HCT116 (cell line): ENCODE results near the gene RPL10A. TPM values are rescaled to one million over a fixed set of nuclear protein-coding genes. Genes with fewer than 3 reads are reported as not detected.

ENCODE experiments used
- ATAC-seq: fragments of 200-7000 bp; cut with Tn5 transposase; 2 replicates; pipeline ENCODE4 v1.9.1; 2020; ENCODE audit warnings: mild to moderate bottlenecking, moderate library complexity
- BruUV-seq: library from RNA; stranded (reverse); fragments of 400-500 nt; replicated peaks from 2 replicates; lab custom pipeline; 2021; lab: Mats Ljungman, UMichigan
- CTCF ChIA-PET: fragments of 300-600 bp; sonication (Branson Sonifier 250); formaldehyde crosslinking; loops from one replicate; lab custom pipeline; 2021; ENCODE audit warnings: antibody characterized with exemption; lab: Charles Lee
- POLR2A ChIA-PET: fragments of 300-600, 350-600 bp; sonication (Branson Sonifier 250); formaldehyde crosslinking; loops from one replicate; lab custom pipeline; 2021; ENCODE audit warnings: antibody characterized with exemption; lab: Charles Lee
- RAD21 ChIA-PET, 2 experiments: fragments of 300-600 bp; sonication (Branson Sonifier 250); formaldehyde crosslinking; loops; one replicate each; lab custom pipeline; 2023; ENCODE audit warnings: low total read pairs in 2 of 2; ENCODE audit not compliant: uncharacterized antibody in 2 of 2, unreplicated experiment in 2 of 2, low non-redundant PET in 1 of 2; lab: Charles Lee
- DNase-seq: peaks from one replicate; pipeline ENCODE4 v3.0.0-alpha.2; 2010; ENCODE audit warnings: low read depth, low spot score
- H2AFZ ChIP-seq: fragments of 200-600 bp; shearing (Covaris generic), sonication (generic); 2 replicates; pipeline ENCODE4 v1.6.1; 2017; ENCODE audit warnings: low read depth, mixed run types, mixed read lengths, antibody characterized with exemption, low read length; ENCODE audit not compliant: poor library complexity, severe bottlenecking
- H3K27ac ChIP-seq: 2 replicates; pipeline ENCODE4 v1.5.1; 2012; ENCODE audit warnings: low read depth, low read length
- H3K27me3 ChIP-seq: fragments of 200-600 bp; sonication (generic); 2 replicates; pipeline ENCODE4 v1.6.1; 2016; ENCODE audit warnings: mixed run types, low read length, mixed read lengths; ENCODE audit not compliant: insufficient read depth
- H3K36me3 ChIP-seq, 2 experiments: fragments of 200-500 bp in 1 of 2; fragments of 200-600 bp in 1 of 2; sonication (Bioruptor generic) in 1 of 2; sonication (generic) in 1 of 2; 2 replicates each; pipeline versions ENCODE4 v1.5.1 to v1.6.1; 2014 to 2016; ENCODE audit warnings: low read length in 2 of 2, inconsistent platforms in 1 of 2, mixed read lengths in 1 of 2, mixed run types in 1 of 2; ENCODE audit not compliant: insufficient read depth in 2 of 2, control insufficient read depth in 1 of 2
- H3K4me1 ChIP-seq, 2 experiments: fragments of 200-600 bp in 1 of 2; sonication (generic) in 1 of 2; 2 replicates each; pipeline versions ENCODE4 v1.5.1 to v1.6.1; 2012 to 2017; ENCODE audit warnings: low read length in 2 of 2, inconsistent platforms in 1 of 2, mild to moderate bottlenecking in 1 of 2, mixed read lengths in 1 of 2, mixed run types in 1 of 2, moderate library complexity in 1 of 2; ENCODE audit not compliant: insufficient read depth in 2 of 2, control insufficient read depth in 1 of 2
- H3K4me2 ChIP-seq: fragments of 200-600 bp; sonication (generic); 2 replicates; pipeline ENCODE4 v1.6.1; 2017; ENCODE audit warnings: mixed run types, low read length, mixed read lengths
- H3K4me3 ChIP-seq, 2 experiments: fragments of 200-600 bp in 1 of 2; sonication (generic) in 1 of 2; replicated peaks in 1 of 2; 2 replicates each; pipeline ENCODE4 v1.5.1; 2011 to 2016; ENCODE audit warnings: low read length in 2 of 2, control low read depth in 1 of 2, low read depth in 1 of 2, mild to moderate bottlenecking in 1 of 2, mixed read lengths in 1 of 2, mixed run types in 1 of 2
- H3K79me2 ChIP-seq: fragments of 200-600 bp; sonication (generic); 2 replicates; pipeline ENCODE4 v1.6.1; 2017; ENCODE audit warnings: mild to moderate bottlenecking, mixed run types, low read length, moderate library complexity, mixed read lengths; ENCODE audit not compliant: insufficient read depth
- H3K9ac ChIP-seq: fragments of 200-600 bp; sonication (generic); 2 replicates; pipeline ENCODE4 v1.6.1; 2016; ENCODE audit warnings: low read length, mixed read lengths
- H3K9me2 ChIP-seq: fragments of 200-600 bp; sonication (generic), shearing (Covaris generic); 2 replicates; pipeline ENCODE4 v1.6.1; 2017; ENCODE audit warnings: mixed run types, mild to moderate bottlenecking, moderate library complexity; ENCODE audit not compliant: insufficient read depth
- H3K9me3 ChIP-seq, 2 experiments: fragments of 200-500 bp in 1 of 2; fragments of 200-600 bp in 1 of 2; sonication (Bioruptor generic) in 1 of 2; sonication (generic) in 1 of 2; 2 replicates each; pipeline ENCODE4 v1.6.1; 2014 to 2017; ENCODE audit warnings: low read length in 2 of 2, mixed read lengths in 2 of 2, inconsistent platforms in 1 of 2, low read depth in 1 of 2, mild to moderate bottlenecking in 1 of 2, mixed run types in 1 of 2, moderate library complexity in 1 of 2; ENCODE audit not compliant: control insufficient read depth in 1 of 2, insufficient read depth in 1 of 2
- H4K20me1 ChIP-seq: fragments of 200-600 bp; sonication (generic), shearing (Covaris generic); 2 replicates; pipeline ENCODE4 v1.6.1; 2017; ENCODE audit warnings: mixed run types, mild to moderate bottlenecking, moderate library complexity; ENCODE audit not compliant: insufficient read depth
- CBX3 ChIP-seq: IDR thresholded peaks from 2 replicates; pipeline ENCODE4 v1.6.1; 2012; ENCODE audit warnings: low read depth
- CEBPB ChIP-seq: IDR thresholded peaks from 2 replicates; pipeline ENCODE4 v1.6.1; 2012; ENCODE audit warnings: low read depth
- CTCF ChIP-seq, 3 experiments: fragments of 200-600 bp in 1 of 3; sonication (generic) in 1 of 3; IDR thresholded peaks in 2 of 3; conservative IDR thresholded peaks in 1 of 3; 2 replicates each; pipeline ENCODE4 v1.5.1; 2012 to 2017; ENCODE audit warnings: low read depth in 2 of 3, low read length in 2 of 3, antibody characterized with exemption in 1 of 3, borderline replicate concordance in 1 of 3, control low read depth in 1 of 3, mild to moderate bottlenecking in 1 of 3, mixed read lengths in 1 of 3, mixed run types in 1 of 3, moderate library complexity in 1 of 3; ENCODE audit not compliant: insufficient read depth in 1 of 3
- EGR1 ChIP-seq: IDR thresholded peaks from 2 replicates; pipeline ENCODE4 v1.6.1; 2012; ENCODE audit warnings: low read depth
- ELF1 ChIP-seq: IDR thresholded peaks from 2 replicates; pipeline ENCODE4 v1.6.1; 2012; ENCODE audit warnings: low read depth, borderline replicate concordance
- EZH2phosphoT487 ChIP-seq: fragments of 200-600 bp; IDR thresholded peaks from 2 replicates; pipeline ENCODE4 v1.6.1; 2018; ENCODE audit warnings: antibody characterized with exemption, borderline replicate concordance
- FOSL1 ChIP-seq: IDR thresholded peaks from 2 replicates; pipeline ENCODE4 v1.6.1; 2012; ENCODE audit warnings: low read depth
- MAX ChIP-seq: IDR thresholded peaks from 2 replicates; pipeline ENCODE4 v1.6.1; 2012
- POLR2A ChIP-seq: IDR thresholded peaks from 2 replicates; pipeline ENCODE4 v1.7.0; 2011; ENCODE audit warnings: borderline replicate concordance; ENCODE audit not compliant: insufficient read depth, insufficient read length; ENCODE audit errors: extremely low read depth
- POLR2AphosphoS5 ChIP-seq: IDR thresholded peaks from 2 replicates; pipeline ENCODE4 v1.6.1; 2011; ENCODE audit warnings: mild to moderate bottlenecking, low read depth, low read length, moderate library complexity
- RAD21 ChIP-seq: IDR thresholded peaks from 2 replicates; pipeline ENCODE4 v1.6.1; 2012; ENCODE audit warnings: low read depth, mild to moderate bottlenecking
- SIN3A ChIP-seq: IDR thresholded peaks from 2 replicates; pipeline ENCODE4 v1.6.1; 2012; ENCODE audit warnings: low read depth
- SP1 ChIP-seq: IDR thresholded peaks from 2 replicates; pipeline ENCODE4 v1.6.1; 2012; ENCODE audit warnings: low read depth
- SRF ChIP-seq: IDR thresholded peaks from 2 replicates; pipeline ENCODE4 v1.6.1; 2012; ENCODE audit warnings: low read depth
- TCF7L2 ChIP-seq: IDR thresholded peaks from 2 replicates; pipeline ENCODE4 v1.7.0; 2011; ENCODE audit warnings: borderline replicate concordance, inconsistent platforms; ENCODE audit not compliant: insufficient read depth, insufficient read length; ENCODE audit errors: extremely low read depth
- ZFX ChIP-seq: fragments of 450-650 bp; IDR thresholded peaks from 2 replicates; pipeline ENCODE4 v1.6.1; 2017
- ZNF274 ChIP-seq: fragments of 200-500 bp; sonication (Bioruptor generic); IDR thresholded peaks from 2 replicates; pipeline ENCODE4 v1.6.1; 2014; ENCODE audit warnings: mild to moderate bottlenecking, low read depth, low read length, inconsistent platforms
- intact Hi-C: fragments of 100-400 bp; cut with micrococcal nuclease; formaldehyde crosslinking; loops from 2 replicates; pipeline ENCODE4 v1.10.0; 2022
- total RNA-seq: library from RNA; stranded (reverse); gene quantifications from one replicate; pipeline ENCODE4 v1.2.1, GENCODE V29; 2021; ENCODE audit not compliant: unreplicated experiment
- TF ChIP-seq, protein P1 (sequence below): IDR thresholded peaks from 2 replicates; pipeline ENCODE4 v1.6.1; 2012; ENCODE audit warnings: low read depth
- TF ChIP-seq, protein P2 (sequence below): IDR thresholded peaks from 2 replicates; pipeline ENCODE4 v1.6.1; 2011; ENCODE audit warnings: mild to moderate bottlenecking, low read length, moderate library complexity; ENCODE audit not compliant: insufficient replicate concordance; ENCODE audit errors: extremely low read depth

The RPL10A gene
- total RNA-seq, 1 experiment from 2014 or later: 1,981 TPM

DNA sequence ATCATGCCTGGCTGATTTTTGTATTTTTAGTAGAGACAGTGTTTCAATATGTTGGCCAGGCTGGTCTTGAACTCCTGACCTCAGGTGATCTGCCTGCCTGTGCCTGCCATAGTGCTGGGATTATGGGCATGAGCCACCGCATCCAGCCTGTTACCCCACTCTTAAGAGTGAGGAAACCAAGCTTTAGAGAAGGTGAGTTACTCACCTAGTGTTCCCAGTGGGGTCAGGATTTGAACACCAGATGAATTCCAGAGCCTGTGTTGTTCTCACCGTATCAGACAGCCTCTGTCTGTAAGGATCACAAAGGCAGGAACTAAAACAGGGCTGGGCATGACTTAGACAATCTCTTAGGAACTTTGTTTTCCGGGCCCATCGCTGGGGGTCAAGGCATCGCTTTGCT, 25.5 kb upstream of the RPL10A start:
- H3K9ac ChIP-seq: no peak overlapping the region
- TF ChIP-seq RAD21 (no peak), ZNF274 (no peak), CTCF (IDR thresholded peaks at IDR 0.05 in 2 of 3, conservative IDR thresholded peaks at IDR 0.05 in 1 of 3; ENCODE audit: borderline replicate concordance in 1 of 3, insufficient read depth in 1 of 3, low read depth in 2 of 3, low read length in 2 of 3) (no peak), POLR2AphosphoS5 (no peak), ELF1 (no peak), MAX (no peak), SP1 (no peak), SIN3A (no peak), SRF (no peak), ZFX (no peak), EGR1 (no peak), CEBPB (no peak), EZH2phosphoT487 (no peak), FOSL1 (no peak), CBX3 (no peak), POLR2A (no peak), TCF7L2 (no peak)
- TF ChIP-seq, protein P1, sequence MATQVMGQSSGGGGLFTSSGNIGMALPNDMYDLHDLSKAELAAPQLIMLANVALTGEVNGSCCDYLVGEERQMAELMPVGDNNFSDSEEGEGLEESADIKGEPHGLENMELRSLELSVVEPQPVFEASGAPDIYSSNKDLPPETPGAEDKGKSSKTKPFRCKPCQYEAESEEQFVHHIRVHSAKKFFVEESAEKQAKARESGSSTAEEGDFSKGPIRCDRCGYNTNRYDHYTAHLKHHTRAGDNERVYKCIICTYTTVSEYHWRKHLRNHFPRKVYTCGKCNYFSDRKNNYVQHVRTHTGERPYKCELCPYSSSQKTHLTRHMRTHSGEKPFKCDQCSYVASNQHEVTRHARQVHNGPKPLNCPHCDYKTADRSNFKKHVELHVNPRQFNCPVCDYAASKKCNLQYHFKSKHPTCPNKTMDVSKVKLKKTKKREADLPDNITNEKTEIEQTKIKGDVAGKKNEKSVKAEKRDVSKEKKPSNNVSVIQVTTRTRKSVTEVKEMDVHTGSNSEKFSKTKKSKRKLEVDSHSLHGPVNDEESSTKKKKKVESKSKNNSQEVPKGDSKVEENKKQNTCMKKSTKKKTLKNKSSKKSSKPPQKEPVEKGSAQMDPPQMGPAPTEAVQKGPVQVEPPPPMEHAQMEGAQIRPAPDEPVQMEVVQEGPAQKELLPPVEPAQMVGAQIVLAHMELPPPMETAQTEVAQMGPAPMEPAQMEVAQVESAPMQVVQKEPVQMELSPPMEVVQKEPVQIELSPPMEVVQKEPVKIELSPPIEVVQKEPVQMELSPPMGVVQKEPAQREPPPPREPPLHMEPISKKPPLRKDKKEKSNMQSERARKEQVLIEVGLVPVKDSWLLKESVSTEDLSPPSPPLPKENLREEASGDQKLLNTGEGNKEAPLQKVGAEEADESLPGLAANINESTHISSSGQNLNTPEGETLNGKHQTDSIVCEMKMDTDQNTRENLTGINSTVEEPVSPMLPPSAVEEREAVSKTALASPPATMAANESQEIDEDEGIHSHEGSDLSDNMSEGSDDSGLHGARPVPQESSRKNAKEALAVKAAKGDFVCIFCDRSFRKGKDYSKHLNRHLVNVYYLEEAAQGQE: no peak
- TF ChIP-seq, protein P2, sequence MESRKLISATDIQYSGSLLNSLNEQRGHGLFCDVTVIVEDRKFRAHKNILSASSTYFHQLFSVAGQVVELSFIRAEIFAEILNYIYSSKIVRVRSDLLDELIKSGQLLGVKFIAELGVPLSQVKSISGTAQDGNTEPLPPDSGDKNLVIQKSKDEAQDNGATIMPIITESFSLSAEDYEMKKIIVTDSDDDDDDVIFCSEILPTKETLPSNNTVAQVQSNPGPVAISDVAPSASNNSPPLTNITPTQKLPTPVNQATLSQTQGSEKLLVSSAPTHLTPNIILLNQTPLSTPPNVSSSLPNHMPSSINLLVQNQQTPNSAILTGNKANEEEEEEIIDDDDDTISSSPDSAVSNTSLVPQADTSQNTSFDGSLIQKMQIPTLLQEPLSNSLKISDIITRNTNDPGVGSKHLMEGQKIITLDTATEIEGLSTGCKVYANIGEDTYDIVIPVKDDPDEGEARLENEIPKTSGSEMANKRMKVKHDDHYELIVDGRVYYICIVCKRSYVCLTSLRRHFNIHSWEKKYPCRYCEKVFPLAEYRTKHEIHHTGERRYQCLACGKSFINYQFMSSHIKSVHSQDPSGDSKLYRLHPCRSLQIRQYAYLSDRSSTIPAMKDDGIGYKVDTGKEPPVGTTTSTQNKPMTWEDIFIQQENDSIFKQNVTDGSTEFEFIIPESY: no peak
- TF ChIP-seq, all 23 proteins: peak for 0
- H4K20me1 ChIP-seq: no peaks in the 10 kb centered on the region
- BruUV-seq: no TSS peak
- no peak overlapping the region for H2AFZ ChIP-seq
- CTCF ChIA-PET: no interaction called here
- DNase-seq (no peak), ATAC-seq (no peak)
- POLR2A ChIA-PET: interaction anchor here (0.6 kb wide), 1 partner anchor 1245 kb away, joined by 3 read pairs; no protein-coding TSS in a partner anchor
- H3K79me2 ChIP-seq: no peaks in the 10 kb centered on the region
- no peaks in the 10 kb centered on the region for H3K9me2 ChIP-seq
- H3K27ac ChIP-seq: no peak overlapping the region
- no peaks in the 10 kb centered on the region for H3K27me3 ChIP-seq
- H3K9me3 ChIP-seq: no peaks in the 10 kb centered on the region
- no peak overlapping the region for H3K4me3 ChIP-seq
- H3K36me3 ChIP-seq: no peaks in the 10 kb centered on the region
- intact Hi-C loops: no loop called here
- H3K4me1 ChIP-seq: no peaks in the 10 kb centered on the region; a peak in 1 of 4 replicates
- H3K4me2 ChIP-seq: no peak overlapping the region
- RAD21 ChIA-PET: no interaction called here
